A673 (cell line): ENCODE results near the gene BIVM. TPM values are rescaled to one million over a fixed set of nuclear protein-coding genes. Genes with fewer than 3 reads are reported as not detected.

ENCODE experiments used
- BruUV-seq: library from RNA; stranded (reverse); fragments of 400-500 nt; replicated peaks from 2 replicates; lab custom pipeline; 2021; lab: Mats Ljungman, UMichigan
- CTCF ChIA-PET: fragments of 300-600 bp; sonication (Branson Sonifier 250); formaldehyde crosslinking; loops from one replicate; lab custom pipeline; 2022; ENCODE audit warnings: antibody characterized with exemption; lab: Charles Lee
- POLR2A ChIA-PET: fragments of 300-600 bp; sonication (Branson Sonifier 250); formaldehyde crosslinking; loops from one replicate; lab custom pipeline; 2022; ENCODE audit warnings: antibody characterized with exemption; ENCODE audit not compliant: low non-redundant PET; lab: Charles Lee
- DNase-seq: peaks from one replicate; pipeline ENCODE4 v3.0.0-alpha.2; 2015; ENCODE audit warnings: low spot score
- H3K27ac ChIP-seq: fragments of 200-600 bp; sonication (generic); 2 replicates; pipeline ENCODE4 v1.5.1; 2016; ENCODE audit warnings: mixed run types, low read depth, mild to moderate bottlenecking, mixed read lengths, antibody characterized with exemption, low read length; ENCODE audit not compliant: poor library complexity, severe bottlenecking
- H3K27me3 ChIP-seq: fragments of 200-600 bp; sonication (generic); replicated peaks from 2 replicates; pipeline ENCODE4 v1.6.1; 2017; ENCODE audit warnings: mixed run types, low read depth, mild to moderate bottlenecking, mixed read lengths, antibody characterized with exemption, low read length; ENCODE audit not compliant: insufficient read depth, poor library complexity
- H3K36me3 ChIP-seq: fragments of 200-600 bp; sonication (generic); 2 replicates; pipeline ENCODE4 v1.6.1; 2016; ENCODE audit warnings: mixed run types, mild to moderate bottlenecking, mixed read lengths, antibody characterized with exemption, low read length; ENCODE audit not compliant: insufficient read depth, poor library complexity, severe bottlenecking
- H3K4me1 ChIP-seq: fragments of 200-600 bp; sonication (generic); 2 replicates; pipeline ENCODE4 v1.6.1; 2017; ENCODE audit warnings: mixed run types, mild to moderate bottlenecking, mixed read lengths, antibody characterized with exemption, low read length; ENCODE audit not compliant: insufficient read depth, poor library complexity, severe bottlenecking
- H3K4me3 ChIP-seq: fragments of 200-600 bp; sonication (generic); 2 replicates; pipeline ENCODE4 v1.5.1; 2016; ENCODE audit warnings: low read depth, mixed run types, mild to moderate bottlenecking, mixed read lengths, low read length; ENCODE audit not compliant: poor library complexity, severe bottlenecking
- H3K9me3 ChIP-seq: fragments of 200-600 bp; sonication (generic); 2 replicates; pipeline ENCODE4 v1.6.1; 2016; ENCODE audit warnings: mixed run types, low read depth, mild to moderate bottlenecking, mixed read lengths, antibody characterized with exemption, low read length; ENCODE audit not compliant: poor library complexity, severe bottlenecking
- CTCF ChIP-seq: fragments of 300-800, 200-600 bp; sonication (generic); conservative IDR thresholded peaks from 2 replicates; pipeline ENCODE4 v1.5.1; 2017; ENCODE audit warnings: low read depth, mild to moderate bottlenecking, antibody characterized with exemption, low read length, moderate library complexity, mixed read lengths
- EZH2 ChIP-seq: fragments of 200-600 bp; sonication (generic); IDR thresholded peaks from 2 replicates; pipeline ENCODE4 v1.6.1; 2017; ENCODE audit warnings: borderline replicate concordance, low read depth, mild to moderate bottlenecking, mixed read lengths, antibody characterized with exemption, low read length; ENCODE audit not compliant: poor library complexity, severe bottlenecking
- intact Hi-C: fragments of 100-400 bp; cut with micrococcal nuclease; formaldehyde crosslinking; loops from one replicate; pipeline ENCODE4 v1.10.0; 2022; ENCODE audit not compliant: unreplicated experiment
- total RNA-seq: library from RNA; stranded (reverse); gene quantifications from 2 replicates; pipeline ENCODE4 v1.2.3, GENCODE V29; 2021

Gene BIVM
- total RNA-seq, 1 experiment from 2014 or later, result 19.5 TPM

- intact Hi-C loops, result no loop called here
- H3K36me3 ChIP-seq, result peaks cover 44% of the 10 kb centered on the region
- POLR2A ChIA-PET, result no interaction called here
Observed at GRCh38 chr13:102870677-102871415, 71.9 kb downstream of the BIVM start.

GRCh38 chr13:102872131-102872530, 73.2 kb downstream of the BIVM start:
- Histone ChIP-seq H3K4me1 (no peaks in the 10 kb centered on the region), H3K27me3 (no peaks in the 10 kb centered on the region), H3K27ac (no peak overlapping the region), H3K9me3 (no peaks in the 10 kb centered on the region), H3K4me3 (no peak overlapping the region), H3K36me3 (peaks cover 37% of the 10 kb centered on the region)
- intact Hi-C loops, result no loop called here
- no peak for DNase-seq
- TF ChIP-seq CTCF (no peak), EZH2 (no peak)
- no TSS peak for BruUV-seq
- POLR2A ChIA-PET, result no interaction called here
- CTCF ChIA-PET, result no interaction called here

More at GRCh38 chr13:102870677-102871415, 71.9 kb downstream of the BIVM start:
- no TSS peak for BruUV-seq
- peak; percentile 85 for TF ChIP-seq CTCF
- TF ChIP-seq EZH2, result no peak
- DNase-seq, result peak; percentile 76
- Histone ChIP-seq H3K27me3 (no peaks in the 10 kb centered on the region), H3K4me3 (no peak overlapping the region), H3K9me3 (no peaks in the 10 kb centered on the region), H3K4me1 (no peaks in the 10 kb centered on the region), H3K27ac (no peak overlapping the region)
- CTCF ChIA-PET, result interaction anchor here (1.3 kb wide), 2 partner anchors 14 to 279 kb away, joined by 3 to 5 read pairs; no protein-coding TSS in a partner anchor

GRCh38 chr13:102872531-102872930, 73.6 kb downstream of the BIVM start:
- intact Hi-C loops, result no loop called here
- H3K4me3 ChIP-seq, result no peak overlapping the region
- TF ChIP-seq CTCF (no peak), EZH2 (no peak)
- no peaks in the 10 kb centered on the region for H3K27me3 ChIP-seq
- no peaks in the 10 kb centered on the region for H3K9me3 ChIP-seq
- ChIA-PET CTCF (no interaction called here), POLR2A (no interaction called here)
- H3K36me3 ChIP-seq, result peaks cover 37% of the 10 kb centered on the region
- no peaks in the 10 kb centered on the region for H3K4me1 ChIP-seq
- no peak overlapping the region for H3K27ac ChIP-seq
- no peak for DNase-seq
- BruUV-seq, result no TSS peak
